Measurements from ENCODE around the gene ANKRD23. TPM values are rescaled to one million over a fixed set of nuclear protein-coding genes. Genes with fewer than 3 reads are reported as not detected.

ANKRD23 gene
- total and polyA plus RNA-seq, 2 of the 13 experiments (the other 11 are each of a cell fraction or from before 2014, with no cell fraction given), result 1.5 to 1.6 TPM

GRCh38 chr2:96856776-96857666 lies 13.2 kb upstream of the ANKRD23 start (continued):
- 0 out of 2 replicates have a peak, but pooled peaks have one; percentile 6 for TF ChIP-seq ZNF446 (CRISPR knock-in tag; IDR thresholded peaks at IDR 0.05)
- TF ChIP-seq ONECUT2 (CRISPR knock-in tag; IDR thresholded peaks at IDR 0.05), result no peak
- no peak for TF ChIP-seq HMGXB3 (CRISPR knock-in tag; IDR thresholded peaks at IDR 0.05; ENCODE audit: borderline replicate concordance)
- no peak for TF ChIP-seq TBP (CRISPR knock-in tag; IDR thresholded peaks at IDR 0.05)
- no peak for TF ChIP-seq TFE3 (CRISPR knock-in tag; IDR thresholded peaks at IDR 0.05)
- no peak for TF ChIP-seq ZNF382 (CRISPR knock-in tag; IDR thresholded peaks at IDR 0.05; ENCODE audit: borderline replicate concordance)
- no peak for TF ChIP-seq ZNF737 (CRISPR knock-in tag; IDR thresholded peaks at IDR 0.05; ENCODE audit: borderline replicate concordance)
- TF ChIP-seq ARNTL (CRISPR knock-in tag; IDR thresholded peaks at IDR 0.05), result 0 out of 2 replicates have a peak, but pooled peaks have one; percentile 57
- TF ChIP-seq PHF5A (CRISPR knock-in tag; IDR thresholded peaks at IDR 0.05; ENCODE audit: low read depth, unreplicated experiment), result no peak
- peak; percentile 82; the same call in 1 of the 2 replicates for TF ChIP-seq ZNF558 (CRISPR knock-in tag; IDR thresholded peaks at IDR 0.05; ENCODE audit: borderline replicate concordance)
- TF ChIP-seq ATF7 (IDR thresholded peaks at IDR 0.05), result no peak
- TF ChIP-seq ATF7 (CRISPR knock-in tag; IDR thresholded peaks at IDR 0.05), result 0 out of 2 replicates have a peak, but pooled peaks have one; percentile 14
- TF ChIP-seq KLF11 (CRISPR knock-in tag; IDR thresholded peaks at IDR 0.05), result 0 out of 2 replicates have a peak, but pooled peaks have one; percentile 2
- no peak for TF ChIP-seq ZNF333 (CRISPR knock-in tag; IDR thresholded peaks at IDR 0.05; ENCODE audit: borderline replicate concordance)
- TF ChIP-seq FOSL1 (CRISPR knock-in tag; IDR thresholded peaks at IDR 0.05; ENCODE audit: borderline replicate concordance), result no peak
- TF ChIP-seq, protein P1, sequence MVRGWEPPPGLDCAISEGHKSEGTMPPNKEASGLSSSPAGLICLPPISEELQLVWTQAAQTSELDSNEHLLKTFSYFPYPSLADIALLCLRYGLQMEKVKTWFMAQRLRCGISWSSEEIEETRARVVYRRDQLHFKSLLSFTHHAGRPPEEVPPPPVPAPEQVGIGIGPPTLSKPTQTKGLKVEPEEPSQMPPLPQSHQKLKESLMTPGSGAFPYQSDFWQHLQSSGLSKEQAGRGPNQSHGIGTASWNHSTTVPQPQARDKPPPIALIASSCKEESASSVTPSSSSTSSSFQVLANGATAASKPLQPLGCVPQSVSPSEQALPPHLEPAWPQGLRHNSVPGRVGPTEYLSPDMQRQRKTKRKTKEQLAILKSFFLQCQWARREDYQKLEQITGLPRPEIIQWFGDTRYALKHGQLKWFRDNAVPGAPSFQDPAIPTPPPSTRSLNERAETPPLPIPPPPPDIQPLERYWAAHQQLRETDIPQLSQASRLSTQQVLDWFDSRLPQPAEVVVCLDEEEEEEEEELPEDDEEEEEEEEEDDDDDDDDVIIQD (CRISPR knock-in tag; IDR thresholded peaks at IDR 0.05; ENCODE audit: low read depth), result no peak
- TF ChIP-seq SKIL (CRISPR knock-in tag; IDR thresholded peaks at IDR 0.05; ENCODE audit: borderline replicate concordance), result no peak
- TF ChIP-seq RXRB (CRISPR knock-in tag; IDR thresholded peaks at IDR 0.05; ENCODE audit: borderline replicate concordance), result 0 out of 2 replicates have a peak, but pooled peaks have one; percentile 39
- no peak for TF ChIP-seq ZNF335 (CRISPR knock-in tag; IDR thresholded peaks at IDR 0.05)
- no peak for TF ChIP-seq ZNF101 (CRISPR knock-in tag; IDR thresholded peaks at IDR 0.05; ENCODE audit: borderline replicate concordance, low read depth)

All from HepG2 (cell line).